Islet precursor cell (in vitro differentiated cells): Measurements from ENCODE around the gene MEIS2.
"Not testable (repeated sequence)": the region's sequence is repeated elsewhere in the genome, so short reads cannot be mapped to it uniquely, and the experiment has no call there.

Experiments
- DNase-seq: peaks from one replicate; pipeline ENCODE4 v3.0.0-alpha.2; 2018

MEIS2 gene

GRCh38 chr15:37004373-37004869 lies 95.9 kb downstream of the MEIS2 start:
- peak; percentile 78 for DNase-seq

- peak; percentile 80 for DNase-seq
These were observed 98.2 kb downstream of the MEIS2 start for GRCh38 chr15:37002041-37002672.

- no peak for DNase-seq
These were observed 98.9 kb downstream of the MEIS2 start for GRCh38 chr15:37001417-37001816.

GRCh38 chr15:36999778-37000177 lies 100.6 kb downstream of the MEIS2 start:
- DNase-seq = no peak

GRCh38 chr15:36996538-36997181 lies 103.7 kb downstream of the MEIS2 start:
- DNase-seq = no peak

- DNase-seq = no peak
These were observed 104.2 kb downstream of the MEIS2 start for GRCh38 chr15:36996121-36996520.

GRCh38 chr15:36994790-36995189 lies 105.6 kb downstream of the MEIS2 start:
- DNase-seq = no peak

GRCh38 chr15:36992454-36992853 lies 107.9 kb downstream of the MEIS2 start:
- DNase-seq = no peak

GRCh38 chr15:36988947-36989346 lies 111.4 kb downstream of the MEIS2 start:
- DNase-seq = no peak

- no peak for DNase-seq
These were observed 117.9 kb downstream of the MEIS2 start for GRCh38 chr15:36982430-36982829.

GRCh38 chr15:36980281-36980680 lies 120.1 kb downstream of the MEIS2 start:
- not testable (repeated sequence) for DNase-seq

- DNase-seq = no peak
These were observed 121.7 kb downstream of the MEIS2 start for GRCh38 chr15:36978625-36979024.

GRCh38 chr15:36978126-36978525 lies 122.2 kb downstream of the MEIS2 start:
- peak; percentile 54 for DNase-seq

- peak; percentile 53 for DNase-seq
These were observed 122.7 kb downstream of the MEIS2 start for GRCh38 chr15:36977659-36978058.

- no peak for DNase-seq
These were observed 127.6 kb downstream of the MEIS2 start for GRCh38 chr15:36972704-36973103.

GRCh38 chr15:36970522-36970921 lies 129.8 kb downstream of the MEIS2 start:
- no peak for DNase-seq

GRCh38 chr15:36967929-36968328 lies 132.4 kb downstream of the MEIS2 start:
- no peak for DNase-seq

- no peak for DNase-seq
These were observed 133.6 kb downstream of the MEIS2 start for GRCh38 chr15:36966708-36967107.

GRCh38 chr15:36965570-36966342 lies 134.6 kb downstream of the MEIS2 start:
- DNase-seq = no peak

GRCh38 chr15:36964626-36965025 lies 135.7 kb downstream of the MEIS2 start:
- DNase-seq = no peak

- DNase-seq = no peak
These were observed 138.4 kb downstream of the MEIS2 start for GRCh38 chr15:36961956-36962355.

GRCh38 chr15:36960947-36961227 lies 139.5 kb downstream of the MEIS2 start:
- DNase-seq = no peak

GRCh38 chr15:36960179-36960946 lies 140.0 kb downstream of the MEIS2 start:
- DNase-seq = no peak
